HEK293T (cell line): ENCODE results near the gene AFAP1L2.

Experiments
- CTCF ChIA-PET: fragments of 350-600 bp; formaldehyde crosslinking; extraction: SDS; loops from one replicate; lab custom pipeline; 2021; ENCODE audit warnings: antibody characterized with exemption, inconsistent platforms; lab: Yijun Ruan, JAX
- POLR2A ChIA-PET: fragments of 350-600 bp; formaldehyde crosslinking; extraction: SDS; loops from one replicate; lab custom pipeline; 2020; ENCODE audit warnings: antibody characterized with exemption, inconsistent platforms; lab: Yijun Ruan, JAX
- DNase-seq: peaks from one replicate; pipeline ENCODE4 v3.0.0; 2012; ENCODE audit warnings: mixed read lengths; ENCODE audit errors: extremely low spot score
- ARNT ChIP-seq: fragments of 450-650 bp; IDR thresholded peaks from 2 replicates; pipeline ENCODE4 v1.6.1; 2017; ENCODE audit warnings: mild to moderate bottlenecking
- BHLHE40 ChIP-seq: fragments of 450-650 bp; IDR thresholded peaks from 2 replicates; pipeline ENCODE4 v1.6.1; 2016; ENCODE audit warnings: mild to moderate bottlenecking, moderate library complexity, borderline replicate concordance
- CTBP1 ChIP-seq: fragments of 450-650 bp; IDR thresholded peaks from 2 replicates; pipeline ENCODE4 v1.6.1; 2016; ENCODE audit warnings: borderline replicate concordance
- ELF4 ChIP-seq: fragments of 450-650 bp; IDR thresholded peaks from 2 replicates; pipeline ENCODE4 v1.6.1; 2017; ENCODE audit warnings: antibody characterized with exemption
- FOXA1 ChIP-seq: fragments of 450-650 bp; IDR thresholded peaks from 2 replicates; pipeline ENCODE4 v1.6.1; 2016; ENCODE audit warnings: mild to moderate bottlenecking
- FOXK2 ChIP-seq: fragments of 450-650 bp; IDR thresholded peaks from 2 replicates; pipeline ENCODE4 v1.6.1; 2016; ENCODE audit warnings: mild to moderate bottlenecking
- FOXM1 ChIP-seq: fragments of 450-650 bp; IDR thresholded peaks from 2 replicates; pipeline ENCODE4 v1.6.1; 2017; ENCODE audit warnings: mild to moderate bottlenecking, borderline replicate concordance
- HDGF ChIP-seq: fragments of 450-650 bp; IDR thresholded peaks from 2 replicates; pipeline ENCODE4 v1.6.1; 2017; ENCODE audit warnings: antibody characterized with exemption, borderline replicate concordance
- L3MBTL2 ChIP-seq: fragments of 450-650 bp; conservative IDR thresholded peaks from 2 replicates; pipeline ENCODE4 v1.6.1; 2016; ENCODE audit warnings: mild to moderate bottlenecking
- LEF1 ChIP-seq: fragments of 450-650 bp; IDR thresholded peaks from 2 replicates; pipeline ENCODE4 v1.6.1; 2017; ENCODE audit warnings: mild to moderate bottlenecking, borderline replicate concordance
- NFRKB ChIP-seq: fragments of 450-650 bp; IDR thresholded peaks from 2 replicates; pipeline ENCODE4 v1.6.1; 2016; ENCODE audit warnings: mild to moderate bottlenecking, moderate library complexity
- PKNOX1 ChIP-seq: fragments of 450-650 bp; IDR thresholded peaks from 2 replicates; pipeline ENCODE4 v1.6.1; 2016
- SP1 ChIP-seq: fragments of 450-650 bp; IDR thresholded peaks from 2 replicates; pipeline ENCODE4 v1.6.1; 2017
- SUZ12 ChIP-seq: fragments of 450-650 bp; IDR thresholded peaks from 2 replicates; pipeline ENCODE4 v1.6.1; 2016; ENCODE audit warnings: mild to moderate bottlenecking
- TARDBP ChIP-seq: fragments of 450-650 bp; IDR thresholded peaks from 2 replicates; pipeline ENCODE4 v1.6.1; 2016
- ZNF384 ChIP-seq: fragments of 450-650 bp; IDR thresholded peaks from 2 replicates; pipeline ENCODE4 v1.6.1; 2016

AFAP1L2 gene

GRCh38 chr10:114442091-114442630, 37.9 kb upstream of the AFAP1L2 start:
- CTCF ChIA-PET, result interaction anchor here (0.6 kb wide), 1 partner anchor 44 kb away, joined by 3 read pairs; no protein-coding TSS in a partner anchor

GRCh38 chr10:114441107-114441506, 36.8 kb upstream of the AFAP1L2 start:
- no peak for DNase-seq
- POLR2A ChIA-PET, result no interaction called here
- TF ChIP-seq ELF4, result no peak
- TF ChIP-seq PKNOX1, result no peak
- no peak for TF ChIP-seq ARNT
- TF ChIP-seq FOXM1, result no peak
- TF ChIP-seq NFRKB, result no peak
- TF ChIP-seq TARDBP, result no peak
- no peak for TF ChIP-seq FOXK2
- no peak for TF ChIP-seq SP1
- no peak for TF ChIP-seq LEF1
- CTCF ChIA-PET, result no interaction called here

More at GRCh38 chr10:114442091-114442630, 37.9 kb upstream of the AFAP1L2 start:
- no peak for DNase-seq
- TF ChIP-seq TARDBP, result no peak
- no peak for TF ChIP-seq FOXM1
- TF ChIP-seq PKNOX1, result no peak
- no peak for TF ChIP-seq L3MBTL2
- TF ChIP-seq SUZ12, result no peak
- TF ChIP-seq LEF1, result no peak
- TF ChIP-seq ELF4, result no peak
- TF ChIP-seq ZNF384, result no peak
- TF ChIP-seq NFRKB, result no peak
- TF ChIP-seq CTBP1, result no peak
- TF ChIP-seq SP1, result no peak
- TF ChIP-seq FOXK2, result no peak
- TF ChIP-seq BHLHE40, result no peak
- no peak for TF ChIP-seq HDGF
- TF ChIP-seq ARNT, result no peak
- TF ChIP-seq FOXA1, result no peak
- POLR2A ChIA-PET, result no interaction called here

- TF ChIP-seq LEF1 (no peak), FOXA1 (no peak), ARNT (no peak), SUZ12 (no peak), ELF4 (no peak), NFRKB (no peak), PKNOX1 (no peak), FOXM1 (no peak), SP1 (no peak), CTBP1 (no peak), ZNF384 (no peak), HDGF (no peak), TARDBP (no peak)
- ChIA-PET POLR2A (no interaction called here), CTCF (interaction anchor here (0.7 to 2.5 kb wide), 3 partner anchors 70 to 134 kb away, joined by 3 to 11 read pairs (median 3); no protein-coding TSS in a partner anchor)
- peak; percentile 43 for DNase-seq
Observed at GRCh38 chr10:114437473-114438292, 33.4 kb upstream of the AFAP1L2 start.

GRCh38 chr10:114436941-114437340, 32.6 kb upstream of the AFAP1L2 start:
- CTCF ChIA-PET, result interaction anchor here (2.5 kb wide), 1 partner anchor 133 kb away, joined by 11 read pairs; no protein-coding TSS in a partner anchor
- POLR2A ChIA-PET, result no interaction called here
- TF ChIP-seq ZNF384, result no peak
- TF ChIP-seq SUZ12, result no peak
- TF ChIP-seq FOXK2, result no peak
- TF ChIP-seq PKNOX1, result no peak
- TF ChIP-seq CTBP1, result no peak
- no peak for DNase-seq

GRCh38 chr10:114432566-114433093, 28.3 kb upstream of the AFAP1L2 start:
- POLR2A ChIA-PET, result no interaction called here
- DNase-seq, result no peak
- CTCF ChIA-PET, result no interaction called here
- TF ChIP-seq CTBP1 (no peak), LEF1 (no peak), FOXM1 (no peak), FOXK2 (no peak), ARNT (no peak), BHLHE40 (no peak)
